ENCODE data around the gene AURKAIP1. TPM values are rescaled to one million over a fixed set of nuclear protein-coding genes. Genes with fewer than 3 reads are reported as not detected.

The AURKAIP1 gene
- total and polyA plus RNA-seq, 2 of the 4 experiments (the other 2 are of a cell fraction) = 45.7 to 107 TPM

DNA sequence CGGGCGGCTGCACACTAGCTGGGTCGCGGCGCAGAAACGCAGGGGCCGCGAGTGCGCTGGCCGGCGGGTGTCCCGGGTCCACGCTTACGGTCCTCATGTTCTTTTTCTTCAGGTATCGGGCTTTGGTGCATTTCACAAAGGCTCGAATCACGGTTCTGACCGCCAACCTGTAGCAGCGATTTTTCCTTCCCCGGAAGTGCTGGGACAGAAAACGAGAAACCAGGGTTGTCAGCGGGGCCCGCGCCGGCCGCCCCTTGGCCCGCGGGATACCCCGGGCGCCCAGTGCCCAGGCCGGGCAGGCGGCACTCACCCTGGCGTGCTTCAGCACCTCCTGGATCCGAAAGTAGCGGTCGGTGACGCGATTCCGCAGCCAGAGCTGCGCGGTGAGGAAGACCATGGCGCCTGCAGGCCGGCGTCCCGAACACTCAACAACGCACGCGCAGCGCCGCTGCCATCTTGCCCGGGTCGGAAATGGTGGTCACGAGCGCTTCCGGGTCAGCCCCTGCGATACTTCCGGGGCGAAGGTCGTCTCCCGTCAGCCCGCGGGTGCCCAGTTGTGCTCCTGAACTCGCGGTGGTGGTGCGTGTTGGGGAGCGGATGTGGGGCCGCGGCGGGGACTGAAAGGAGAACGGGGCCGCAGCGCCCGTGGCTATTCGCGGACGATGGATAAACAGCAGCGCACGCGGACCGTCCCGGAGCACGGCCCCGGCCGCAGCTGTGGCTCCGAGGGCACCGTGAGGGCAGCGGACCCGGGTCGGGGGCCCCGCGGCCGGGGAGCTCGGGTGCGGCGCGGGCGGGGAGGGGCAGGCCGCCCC lies 32.0 kb upstream of the AURKAIP1 start, which contains the start of gene MRPL20 (continued):
- TF ChIP-seq CEBPB (IDR thresholded peaks at IDR 0.05; ENCODE audit: low read depth, low read length) = no peak
- TF ChIP-seq FOS (IDR thresholded peaks at IDR 0.05; ENCODE audit: low read depth, low read length) = no peak
- TF ChIP-seq MAFK (IDR thresholded peaks at IDR 0.05; ENCODE audit: low read depth, low read length) = no peak

DNA sequence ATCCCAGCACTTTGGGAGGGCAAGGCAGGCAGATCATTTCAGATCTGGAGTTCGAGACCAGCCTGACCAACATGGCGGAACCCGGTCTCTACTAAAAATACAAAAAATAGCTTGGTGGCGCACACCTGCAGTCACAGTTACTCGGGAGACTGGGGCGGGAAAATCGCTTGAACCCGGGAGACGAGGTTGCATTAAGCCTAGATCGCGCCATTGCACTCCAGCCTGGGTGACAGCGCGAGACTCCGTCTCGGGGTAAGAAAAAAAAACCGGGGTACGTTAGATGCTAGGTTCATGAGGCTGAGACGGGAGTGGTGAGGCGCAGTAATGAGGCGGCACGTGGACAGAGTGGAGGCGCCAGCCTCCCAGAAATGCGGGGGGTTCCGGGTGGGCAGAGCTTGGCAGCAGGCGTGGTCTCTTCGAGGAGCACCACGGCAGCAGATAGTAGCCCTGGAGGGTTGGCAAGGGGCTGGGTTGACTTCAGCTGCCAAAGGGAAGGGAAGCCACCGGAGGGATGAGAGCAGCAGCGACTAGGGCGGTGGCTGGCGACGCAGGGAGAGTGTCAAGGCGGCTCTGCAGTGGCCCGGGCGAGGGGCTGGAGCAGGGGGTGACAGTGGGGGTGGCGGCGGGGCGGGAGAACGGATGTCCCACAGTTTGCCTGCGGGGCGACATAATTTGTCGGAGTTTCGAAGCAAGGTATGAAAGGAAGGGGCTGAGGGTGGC lies 31.3 kb upstream of the AURKAIP1 start:
- no peak for TF ChIP-seq RAD21 (IDR thresholded peaks at IDR 0.05; ENCODE audit: low read length)
- TF ChIP-seq MAFK (IDR thresholded peaks at IDR 0.05; ENCODE audit: low read depth, low read length) = no peak
- TF ChIP-seq RCOR1 (IDR thresholded peaks at IDR 0.05; ENCODE audit: insufficient replicate concordance, low read length) = no peak
- TF ChIP-seq CHD1 (IDR thresholded peaks at IDR 0.05; ENCODE audit: low read depth, low read length) = no peak
- no peak for TF ChIP-seq ELK1 (IDR thresholded peaks at IDR 0.05; ENCODE audit: borderline replicate concordance, low read depth, low read length)
- TF ChIP-seq NFE2L2 (IDR thresholded peaks at IDR 0.05; ENCODE audit: low read depth, low read length) = no peak
- no peak for TF ChIP-seq MAZ (IDR thresholded peaks at IDR 0.05; ENCODE audit: borderline replicate concordance, low read depth, low read length)
- 47% methylated on average over 32 of the region's 43 CpGs; no CpG with 5 or more reads in 1 of the 2 experiments for WGBS, 2 experiments (ENCODE audit: extremely low coverage in 2 of 2, insufficient read length in 1 of 2)
- Histone ChIP-seq H3K18ac (ENCODE audit: low read depth, low read length) (no peak overlapping the region), H3K9me1 (ENCODE audit: insufficient read depth, low read length) (0 out of 2 replicates have a peak, but pooled peaks cover 8% of the 10 kb centered on the region), H3K14ac (replicated peaks; ENCODE audit: low read depth, low read length) (no peak overlapping the region), H3K9ac (ENCODE audit: low read depth, low read length) (peak overlapping the region; percentile 83), H3K23ac (ENCODE audit: low read depth, low read length) (0 out of 2 replicates have a peak overlapping the region, but pooled peaks have one; percentile 88), H2BK120ac (ENCODE audit: low read depth, low read length) (no peak overlapping the region), H4K91ac (ENCODE audit: insufficient read depth, low read depth, low read length) (0 out of 2 replicates have a peak overlapping the region, but pooled peaks have one; percentile 90), H2BK20ac (ENCODE audit: low read depth, low read length) (no peak overlapping the region), H3K27ac (ENCODE audit: insufficient read depth, low read length) (peak overlapping the region; percentile 80), H3K79me1 (ENCODE audit: low read depth in 1 of 2, low read length in 2 of 2) (peaks cover 14 to 65% of the 10 kb centered on the region in 2 experiments), H2AFZ (replicated peaks; ENCODE audit: low read length, poor library complexity) (peak overlapping the region; percentile 97), H4K8ac (ENCODE audit: low read depth in 2 of 2, low read length in 2 of 2) (peak overlapping the region; percentile 98 to 99; a peak in 3 of 4 replicates), H3K56ac (ENCODE audit: extremely low read depth, insufficient read depth, low read length) (no peak overlapping the region), H2BK5ac (ENCODE audit: low read depth, low read length, poor library complexity, severe bottlenecking) (peak overlapping the region; percentile 83), H3K4me2 (ENCODE audit: low read depth, low read length) (peak overlapping the region; percentile 62), H3K4me1 (ENCODE audit: control insufficient read depth, insufficient read depth, low read length) (peaks cover 5% of the 10 kb centered on the region), H2AK5ac (ENCODE audit: low read depth, low read length) (peak overlapping the region; percentile 88), H2BK15ac (ENCODE audit: low read depth, low read length) (no peak overlapping the region), H4K5ac (ENCODE audit: low read depth, low read length) (peak overlapping the region; percentile 83), H3K27me3 (ENCODE audit: control insufficient read depth, insufficient read depth, low read length) (no peaks in the 10 kb centered on the region), H3K4ac (ENCODE audit: low read depth, low read length) (peak overlapping the region; percentile 92), H3K4me3 (ENCODE audit: insufficient read depth, low read depth, low read length) (peak overlapping the region; percentile 90), H4K20me1 (ENCODE audit: insufficient read depth, low read length) (peaks cover 25% of the 10 kb centered on the region; the same call in 1 of the 2 replicates), H3K9me3 (ENCODE audit: control insufficient read depth, insufficient read depth, low read length) (no peaks in the 10 kb centered on the region), H3K36me3 (ENCODE audit: control insufficient read depth, insufficient read depth, low read length) (peaks cover 34% of the 10 kb centered on the region), H2AK9ac (replicated peaks; ENCODE audit: low read depth, low read length, poor library complexity) (peak overlapping the region; percentile 86)
- ChIA-PET CTCF (no interaction called here), POLR2A (ENCODE audit: unreplicated experiment) (interaction anchor here (0.5 kb wide), 1 partner anchor 10 kb away, joined by 5 read pairs; no protein-coding TSS in a partner anchor)
- DNase-seq (no peak), ATAC-seq (ENCODE audit: low read depth) (no peak)
- BruUV-seq (replicated peaks) = no TSS peak
- dilution Hi-C loops (cut with HindIII; ENCODE audit: low sequenced_read_pairs, unreplicated experiment) (no loop called here), intact Hi-C loops (cut with micrococcal nuclease) (loop anchor here (5.0 kb wide), 1 partner anchor 36 kb away; no protein-coding TSS in a partner anchor), in situ Hi-C loops (cut with MboI; ENCODE audit: low sequenced_read_pairs) (no loop called here)
